HG03108 (cell line): ENCODE results near the gene PODXL2.
"Not testable (repeated sequence)": the region's sequence is repeated elsewhere in the genome, so short reads cannot be mapped to it uniquely, and the experiment has no call there.

Experiments
- ATAC-seq: cut with Tn5 transposase; IDR thresholded peaks from one replicate; pipeline ENCODE4 v1.9.1; 2021; ENCODE audit warnings: moderate library complexity; ENCODE audit not compliant: unreplicated experiment

Gene PODXL2

GRCh38 chr3:127604546-127605165 lies 24.3 kb upstream of the PODXL2 start:
- no peak for ATAC-seq

- not testable (repeated sequence) for ATAC-seq
Observed at GRCh38 chr3:127605547-127605946, 23.4 kb upstream of the PODXL2 start.

- no peak for ATAC-seq
Observed at GRCh38 chr3:127606086-127606805, 22.7 kb upstream of the PODXL2 start.

- no peak for ATAC-seq
Observed at GRCh38 chr3:127606981-127607595, 21.9 kb upstream of the PODXL2 start.

GRCh38 chr3:127607675-127608361 lies 21.2 kb upstream of the PODXL2 start:
- no peak for ATAC-seq

GRCh38 chr3:127608362-127608718 lies 20.6 kb upstream of the PODXL2 start:
- no peak for ATAC-seq

GRCh38 chr3:127610105-127610504 lies 18.9 kb upstream of the PODXL2 start:
- no peak for ATAC-seq

- no peak for ATAC-seq
Observed at GRCh38 chr3:127611251-127611650, 17.7 kb upstream of the PODXL2 start.

GRCh38 chr3:127612966-127613365 lies 16.0 kb upstream of the PODXL2 start:
- no peak for ATAC-seq

GRCh38 chr3:127613406-127613805 lies 15.6 kb upstream of the PODXL2 start:
- no peak for ATAC-seq

- ATAC-seq = no peak
Observed at GRCh38 chr3:127614928-127615589, 13.9 kb upstream of the PODXL2 start.

GRCh38 chr3:127615631-127616305 lies 13.2 kb upstream of the PODXL2 start:
- no peak for ATAC-seq

GRCh38 chr3:127616836-127617605 lies 12.0 kb upstream of the PODXL2 start:
- no peak for ATAC-seq

- ATAC-seq = no peak
Observed at GRCh38 chr3:127618891-127619290, 10.1 kb upstream of the PODXL2 start.

- ATAC-seq = no peak
Observed at GRCh38 chr3:127620637-127621375, 8.2 kb upstream of the PODXL2 start.

GRCh38 chr3:127622031-127622430 lies 7.0 kb upstream of the PODXL2 start:
- no peak for ATAC-seq

GRCh38 chr3:127622772-127623576 lies 6.0 kb upstream of the PODXL2 start:
- ATAC-seq = no peak

GRCh38 chr3:127624063-127624462 lies 4.9 kb upstream of the PODXL2 start:
- ATAC-seq = no peak
